ENCODE data around the gene ADAMTSL4.
"Not testable (repeated sequence)": the region's sequence is repeated elsewhere in the genome, so short reads cannot be mapped to it uniquely, and the experiment has no call there.

The ADAMTSL4 gene

GRCh38 chr1:150562446-150563339 is 13.5 kb downstream of the ADAMTSL4 start:
- H3K4me1 Mint-ChIP-seq, result peaks cover 50 to 76% of the 10 kb centered on the region in 2 donors
- H3K27me3 Mint-ChIP-seq, result no peaks in the 10 kb centered on the region
- ATAC-seq (replicated peaks) (peak; percentile 56 to 64), DNase-seq (peak; percentile 92)
- H3K9me3 Mint-ChIP-seq, result no peaks in the 10 kb centered on the region
- peak overlapping the region; percentile 99 for H3K27ac Mint-ChIP-seq
- H3K4me3 Mint-ChIP-seq, result peak overlapping the region; percentile 95 to 97
- peaks cover 3 to 6% of the 10 kb centered on the region in 2 donors for H3K36me3 Mint-ChIP-seq

DNA sequence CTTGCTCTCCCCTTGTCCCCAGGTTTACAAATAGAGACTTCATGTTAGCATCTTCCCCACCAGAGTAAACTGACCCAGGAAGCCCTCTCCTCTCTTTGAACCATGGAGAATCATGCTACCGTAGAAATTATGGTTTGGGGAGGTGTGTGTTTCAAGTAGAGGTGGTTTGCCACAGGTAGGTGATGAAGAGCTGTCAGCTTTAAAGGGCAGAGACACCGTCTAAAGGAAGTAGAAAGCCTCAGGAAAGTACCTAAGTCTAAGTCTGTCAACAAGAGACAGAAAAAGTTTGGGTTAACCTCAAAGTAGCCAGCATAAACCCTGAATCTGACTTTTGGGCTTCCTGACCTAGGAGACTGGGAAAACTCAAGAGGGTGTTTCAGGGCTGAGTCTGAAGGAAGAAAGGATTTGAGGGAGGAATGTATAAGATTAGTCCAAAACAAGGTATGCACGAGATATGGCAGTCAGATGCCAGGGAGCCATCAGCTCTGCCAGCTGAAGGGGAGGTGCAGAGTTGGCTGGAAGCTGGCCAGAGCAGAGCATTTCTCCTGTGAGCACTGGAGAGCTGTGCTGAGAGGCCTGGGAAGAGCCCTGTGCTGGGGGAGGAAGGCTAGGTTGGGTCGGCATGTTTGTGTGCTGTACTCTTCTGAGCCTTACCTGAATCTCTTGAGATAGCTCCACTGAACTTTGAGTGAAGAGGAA is 14.3 kb downstream of the ADAMTSL4 start:
- peaks cover 3 to 6% of the 10 kb centered on the region in 2 donors for H3K36me3 Mint-ChIP-seq
- ATAC-seq (replicated peaks) (peak; percentile 41 to 44), DNase-seq (no peak)
- H3K4me3 Mint-ChIP-seq, result peak overlapping the region; percentile 95 to 97
- H3K27me3 Mint-ChIP-seq, result no peaks in the 10 kb centered on the region
- H3K27ac Mint-ChIP-seq, result peak overlapping the region; percentile 99
- H3K4me1 Mint-ChIP-seq, result peaks cover 57 to 84% of the 10 kb centered on the region in 2 donors
- H3K9me3 Mint-ChIP-seq, result no peaks in the 10 kb centered on the region

GRCh38 chr1:150564051-150564991 is 15.1 kb downstream of the ADAMTSL4 start:
- no peaks in the 10 kb centered on the region for H3K27me3 Mint-ChIP-seq
- peaks cover 62 to 92% of the 10 kb centered on the region in 2 donors for H3K4me1 Mint-ChIP-seq
- H3K36me3 Mint-ChIP-seq, result peaks cover 3 to 7% of the 10 kb centered on the region in 2 donors
- H3K27ac Mint-ChIP-seq, result peak overlapping the region; percentile 99
- DNase-seq, result no peak
- no peaks in the 10 kb centered on the region for H3K9me3 Mint-ChIP-seq
- no peak for ATAC-seq (replicated peaks)
- H3K4me3 Mint-ChIP-seq, result peak overlapping the region; percentile 95 to 97

DNA sequence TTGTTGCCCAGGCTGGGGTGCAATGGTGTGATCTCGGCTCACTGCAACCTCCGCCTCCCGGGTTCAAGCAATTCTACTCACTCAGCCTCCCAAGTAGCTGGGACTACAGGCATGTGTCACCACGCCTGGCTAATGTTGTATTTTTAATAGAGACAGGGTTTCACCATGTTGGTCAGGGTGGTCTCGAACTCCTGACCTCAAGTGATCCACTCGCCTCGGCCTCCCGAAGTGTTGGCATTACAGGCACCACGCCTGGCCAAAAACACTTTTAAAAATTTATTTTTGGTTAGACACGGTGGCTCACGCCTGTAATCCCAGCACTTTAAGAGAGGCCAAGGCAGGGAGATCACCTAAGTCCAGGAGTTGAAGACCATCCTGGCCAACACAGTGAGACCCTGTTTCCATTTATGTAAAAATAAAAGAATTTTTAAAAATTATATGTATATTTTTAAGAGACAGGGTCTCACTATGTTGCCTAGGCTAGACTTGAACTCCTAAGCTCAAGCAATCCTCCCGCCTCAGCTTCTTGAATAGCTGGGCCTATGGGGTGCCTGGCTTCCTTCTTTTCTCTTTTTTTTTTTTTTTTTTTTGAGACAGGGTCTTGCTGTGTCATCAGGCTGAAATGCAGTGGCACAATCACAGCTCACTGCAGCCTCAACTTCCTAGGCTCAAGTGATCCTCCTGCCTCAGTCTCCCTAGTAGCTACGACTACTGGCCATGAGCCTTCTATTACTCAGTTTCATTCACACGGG is 16.2 kb downstream of the ADAMTSL4 start:
- H3K9me3 Mint-ChIP-seq; ATAC-seq (replicated peaks); H3K27me3 Mint-ChIP-seq; DNase-seq: not testable (repeated sequence)
- Mint-ChIP-seq H3K4me1 (peaks cover 63 to 94% of the 10 kb centered on the region in 2 donors), H3K27ac (peak overlapping the region; percentile 90), H3K36me3 (peaks cover 10 to 15% of the 10 kb centered on the region in 2 donors), H3K4me3 (peak overlapping the region; percentile 39 to 45)

GRCh38 chr1:150566589-150567340 is 17.6 kb downstream of the ADAMTSL4 start:
- H3K9me3 Mint-ChIP-seq, result no peaks in the 10 kb centered on the region
- peak overlapping the region; percentile 79 to 84 for H3K4me3 Mint-ChIP-seq
- H3K27ac Mint-ChIP-seq, result peak overlapping the region; percentile 94
- peaks cover 58 to 90% of the 10 kb centered on the region in 2 donors for H3K4me1 Mint-ChIP-seq
- H3K27me3 Mint-ChIP-seq, result no peaks in the 10 kb centered on the region
- peaks cover 17% of the 10 kb centered on the region in 2 donors for H3K36me3 Mint-ChIP-seq
- ATAC-seq (replicated peaks) (no peak), DNase-seq (no peak)

- Mint-ChIP-seq H3K4me1 (peaks cover 56 to 93% of the 10 kb centered on the region in 2 donors), H3K36me3 (peaks cover 18 to 21% of the 10 kb centered on the region in 2 donors), H3K27ac (peak overlapping the region; percentile 94), H3K4me3 (peak overlapping the region; percentile 79 to 84), H3K27me3 (no peaks in the 10 kb centered on the region), H3K9me3 (no peaks in the 10 kb centered on the region)
- DNase-seq, result peak; percentile 68
- peak; percentile 39 to 46 for ATAC-seq (replicated peaks)
Observed at GRCh38 chr1:150567341-150567716, 18.1 kb downstream of the ADAMTSL4 start.

DNA sequence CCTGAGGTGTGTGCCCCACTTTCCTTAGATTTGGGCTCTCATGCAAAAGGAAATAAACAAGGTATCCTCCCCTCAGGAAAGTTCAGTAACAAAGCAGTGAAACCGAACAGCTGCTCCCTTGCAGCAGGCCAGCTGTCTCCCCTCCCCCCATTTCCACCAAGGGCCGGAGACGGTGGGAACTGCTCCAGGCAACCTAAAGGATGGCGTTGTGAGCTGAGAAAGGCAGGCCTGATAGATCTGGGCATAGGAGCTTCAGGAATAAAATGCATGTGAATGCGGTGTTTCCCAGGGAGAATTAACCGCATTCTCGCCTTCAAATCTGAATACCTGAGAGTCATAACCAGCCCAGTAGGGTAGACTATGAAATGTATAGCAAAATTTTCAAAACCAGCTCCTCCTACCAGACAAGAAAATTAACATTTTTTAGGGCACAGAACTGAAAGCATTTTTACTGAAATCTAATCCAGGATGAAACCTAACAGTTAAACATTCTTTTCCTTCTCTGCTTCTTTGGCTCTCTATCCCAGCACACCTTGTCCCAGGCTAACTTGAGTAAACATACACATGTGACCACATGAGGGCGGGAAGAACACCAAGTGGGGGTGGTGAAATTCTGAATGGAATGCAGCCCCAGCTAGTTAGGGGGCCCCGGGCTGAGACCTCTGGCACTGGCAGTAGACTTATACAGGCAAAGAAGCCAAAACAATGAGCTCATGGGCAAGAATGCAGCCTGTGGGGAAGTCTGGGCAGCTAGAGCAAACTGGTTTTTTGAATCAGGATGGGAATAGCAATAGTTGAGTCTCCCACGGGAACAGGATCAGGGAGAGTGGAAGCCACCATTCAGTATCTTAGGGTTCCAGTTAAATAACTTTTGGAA is 18.7 kb downstream of the ADAMTSL4 start:
- DNase-seq (no peak), ATAC-seq (replicated peaks) (peak; percentile 24 to 28)
- Mint-ChIP-seq H3K9me3 (no peaks in the 10 kb centered on the region), H3K27me3 (no peaks in the 10 kb centered on the region), H3K4me1 (peaks cover 54 to 91% of the 10 kb centered on the region in 2 donors), H3K36me3 (peaks cover 21 to 23% of the 10 kb centered on the region in 2 donors), H3K27ac (peak overlapping the region; percentile 94), H3K4me3 (peak overlapping the region; percentile 79 to 84)

DNA sequence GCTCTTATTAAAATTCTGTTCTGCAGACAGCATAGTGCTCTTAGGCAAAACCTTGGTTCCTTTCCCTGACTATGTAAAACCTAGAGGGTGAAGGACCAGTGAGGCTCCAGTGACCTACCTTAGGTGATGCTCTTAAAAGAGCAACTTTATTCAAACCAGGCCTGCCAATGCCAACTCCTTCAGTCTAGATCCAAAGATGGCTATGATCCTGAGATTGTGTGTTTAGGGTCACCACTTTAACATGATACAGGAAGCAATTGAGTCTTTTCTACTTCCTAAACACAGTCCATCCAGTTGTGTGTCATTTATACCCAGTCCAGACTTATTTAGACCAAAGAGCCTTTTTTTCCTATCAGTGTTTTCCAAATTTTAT is 19.4 kb downstream of the ADAMTSL4 start:
- H3K9me3 Mint-ChIP-seq, result no peaks in the 10 kb centered on the region
- ATAC-seq (replicated peaks), result no peak
- H3K4me1 Mint-ChIP-seq, result peaks cover 49 to 84% of the 10 kb centered on the region in 2 donors
- peaks cover 22 to 23% of the 10 kb centered on the region in 2 donors for H3K36me3 Mint-ChIP-seq
- DNase-seq, result no peak
- no peaks in the 10 kb centered on the region for H3K27me3 Mint-ChIP-seq
- H3K4me3 Mint-ChIP-seq, result peak overlapping the region; percentile 79 to 84
- H3K27ac Mint-ChIP-seq, result peak overlapping the region; percentile 94

GRCh38 chr1:150572918-150573647 is 23.9 kb downstream of the ADAMTSL4 start:
- ATAC-seq (replicated peaks) (peak; percentile 63 to 67), DNase-seq (no peak)
- peak overlapping the region; percentile 87 for H3K27ac Mint-ChIP-seq
- peak overlapping the region; percentile 61 to 73 for H3K4me3 Mint-ChIP-seq
- H3K4me1 Mint-ChIP-seq, result peaks cover 29 to 56% of the 10 kb centered on the region in 2 donors
- H3K36me3 Mint-ChIP-seq, result peaks cover 58 to 63% of the 10 kb centered on the region in 2 donors
- no peaks in the 10 kb centered on the region for H3K9me3 Mint-ChIP-seq
- H3K27me3 Mint-ChIP-seq, result no peaks in the 10 kb centered on the region

DNA sequence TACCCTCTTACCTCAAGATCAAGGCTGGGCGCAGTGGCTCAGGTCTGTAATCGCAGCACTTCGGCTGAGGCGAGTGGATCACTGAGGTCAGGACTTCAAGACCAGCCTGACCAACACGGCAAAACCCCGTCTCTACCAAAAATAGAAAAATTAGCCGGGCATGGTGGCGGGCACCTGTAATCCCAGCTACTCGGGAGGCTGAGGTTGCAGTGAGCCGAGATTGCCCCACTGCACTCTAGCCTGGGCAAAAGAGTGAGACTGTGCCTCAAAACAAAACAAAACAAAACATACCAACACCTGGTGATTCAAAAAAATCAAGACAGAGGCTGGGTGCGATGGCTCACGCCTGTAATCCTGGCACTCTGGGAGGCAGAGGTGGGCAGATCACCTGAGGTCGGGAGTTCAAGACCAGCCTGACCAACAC is 24.5 kb downstream of the ADAMTSL4 start:
- not testable (repeated sequence) for H3K9me3 Mint-ChIP-seq; DNase-seq; H3K27me3 Mint-ChIP-seq; ATAC-seq (replicated peaks)
- peak overlapping the region; percentile 61 to 73 for H3K4me3 Mint-ChIP-seq
- H3K36me3 Mint-ChIP-seq, result peaks cover 64 to 69% of the 10 kb centered on the region in 2 donors
- peaks cover 25 to 50% of the 10 kb centered on the region in 2 donors for H3K4me1 Mint-ChIP-seq
- H3K27ac Mint-ChIP-seq, result peak overlapping the region; percentile 87

DNA sequence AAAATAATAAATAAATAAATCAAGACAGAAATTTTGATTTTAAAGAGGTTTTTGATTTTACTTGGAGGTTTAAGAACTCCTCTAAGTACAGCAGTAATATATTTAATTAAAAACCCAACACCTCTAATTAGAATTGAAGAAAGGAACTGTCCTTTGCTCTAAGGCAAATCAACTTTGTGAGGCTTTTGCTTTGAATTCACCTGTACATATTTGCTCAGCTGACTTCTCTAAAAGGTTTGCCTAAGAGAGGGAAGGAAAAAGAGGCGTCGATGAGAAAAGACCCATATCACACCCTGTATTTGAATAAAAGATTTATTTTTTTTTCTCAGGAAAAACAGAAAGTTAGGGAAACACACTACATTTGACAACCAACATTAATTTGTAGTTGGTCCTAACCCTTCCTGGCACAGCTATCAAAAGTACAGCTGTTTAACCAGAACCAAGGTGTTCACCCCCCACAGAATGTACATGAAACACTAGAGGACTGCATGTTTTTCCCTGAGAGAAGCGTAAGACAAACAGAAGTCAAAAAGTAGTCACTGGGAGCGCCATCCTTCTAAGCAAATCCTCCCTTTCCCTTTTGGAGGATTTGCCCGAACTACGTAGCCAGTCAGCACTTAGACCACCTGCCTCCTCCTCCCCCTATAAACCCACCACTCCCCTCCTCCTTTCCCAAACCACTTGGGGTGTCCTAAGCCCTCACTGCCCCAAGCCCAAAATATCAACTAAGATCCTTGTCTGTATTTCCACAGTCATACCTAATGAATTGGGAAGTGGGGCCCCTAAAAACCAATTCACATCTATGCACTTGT is 25.3 kb downstream of the ADAMTSL4 start:
- Mint-ChIP-seq H3K27me3 (no peaks in the 10 kb centered on the region), H3K4me1 (peaks cover 22 to 42% of the 10 kb centered on the region in 2 donors), H3K4me3 (peak overlapping the region; percentile 90 to 95), H3K27ac (peak overlapping the region; percentile 95), H3K36me3 (peaks cover 69 to 77% of the 10 kb centered on the region in 2 donors), H3K9me3 (no peaks in the 10 kb centered on the region)
- ATAC-seq (replicated peaks) (no peak), DNase-seq (no peak)

All from stimulated activated naive B cell treated with anti-CD40 and anti-IgM and Interleukin-4, amounts not matched to agents 10 μg/mL and 1 μg/mL and 100 μg/mL, for 72 hours (primary cell).